ENCODE data around the gene ANKRD11. TPM values are rescaled to one million over a fixed set of nuclear protein-coding genes. Genes with fewer than 3 reads are reported as not detected.
"Not testable (repeated sequence)": the region's sequence is repeated elsewhere in the genome, so short reads cannot be mapped to it uniquely, and the experiment has no call there.

Gene ANKRD11
- total RNA-seq, 2 experiments from 2014 or later = 199 to 208 TPM

DNA sequence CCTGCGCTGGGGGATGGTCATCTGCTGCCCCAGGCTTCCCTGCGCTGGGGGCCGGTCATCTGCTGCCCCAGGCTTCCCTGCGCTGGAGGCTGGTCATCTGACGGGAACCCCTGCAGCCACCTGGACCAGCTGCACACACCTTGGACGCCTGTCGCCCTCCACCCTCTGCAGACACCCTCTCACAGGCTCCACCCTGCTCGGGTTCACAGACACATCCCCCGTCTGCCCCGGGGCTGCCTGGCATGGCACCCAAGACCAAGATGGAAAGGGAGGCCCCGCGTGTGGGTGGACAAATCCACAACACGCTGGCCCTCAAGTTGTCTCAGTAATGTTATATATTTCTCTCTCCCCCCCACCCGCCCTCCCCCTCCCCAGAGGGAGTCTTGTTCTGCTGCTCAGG lies 89.6 kb downstream of the ANKRD11 start:
- CTCF ChIA-PET = no interaction called here
- H3K4me3 Mint-ChIP-seq = no peak overlapping the region
- POLR2A ChIA-PET = no interaction called here
- peaks cover 42% of the 10 kb centered on the region for H3K4me1 Mint-ChIP-seq
- H3K27me3 Mint-ChIP-seq = no peaks in the 10 kb centered on the region
- H3K27ac Mint-ChIP-seq = no peak overlapping the region
- peaks cover 20% of the 10 kb centered on the region for H3K36me3 Mint-ChIP-seq (ENCODE audit: low read depth)
- no peaks in the 10 kb centered on the region for H3K9me3 Mint-ChIP-seq
- DNase-seq = no peak

DNA sequence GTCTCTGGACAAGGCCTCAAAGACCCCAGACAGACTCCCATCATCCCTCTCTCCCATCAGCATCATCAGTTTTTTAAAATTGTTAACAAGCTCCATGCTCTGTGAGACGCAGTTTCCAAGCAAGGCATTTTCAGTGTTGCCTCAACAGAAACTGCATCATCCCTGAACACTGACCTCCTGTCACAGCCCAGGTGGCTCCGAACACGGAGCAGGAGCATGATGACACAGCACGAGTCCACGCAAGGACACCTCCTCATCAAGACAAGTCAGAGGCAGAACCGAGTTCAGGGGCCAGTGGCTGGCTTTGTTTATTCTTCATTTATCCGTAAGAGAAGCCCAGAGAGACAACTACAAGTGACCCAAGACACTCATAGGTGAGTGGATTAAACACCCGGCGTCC lies 91.4 kb downstream of the ANKRD11 start:
- ChIA-PET CTCF (no interaction called here), POLR2A (interaction anchor here (0.6 to 1.3 kb wide), 2 partner anchors 86 to 109 kb away, joined by 3 read pairs; partner anchors contain the start of gene SPG7)
- Mint-ChIP-seq H3K4me3 (no peak overlapping the region), H3K9me3 (no peaks in the 10 kb centered on the region), H3K27me3 (no peaks in the 10 kb centered on the region), H3K27ac (no peak overlapping the region), H3K4me1 (peaks cover 34% of the 10 kb centered on the region), H3K36me3 (ENCODE audit: low read depth) (peaks cover 28% of the 10 kb centered on the region)
- no peak for DNase-seq

DNA sequence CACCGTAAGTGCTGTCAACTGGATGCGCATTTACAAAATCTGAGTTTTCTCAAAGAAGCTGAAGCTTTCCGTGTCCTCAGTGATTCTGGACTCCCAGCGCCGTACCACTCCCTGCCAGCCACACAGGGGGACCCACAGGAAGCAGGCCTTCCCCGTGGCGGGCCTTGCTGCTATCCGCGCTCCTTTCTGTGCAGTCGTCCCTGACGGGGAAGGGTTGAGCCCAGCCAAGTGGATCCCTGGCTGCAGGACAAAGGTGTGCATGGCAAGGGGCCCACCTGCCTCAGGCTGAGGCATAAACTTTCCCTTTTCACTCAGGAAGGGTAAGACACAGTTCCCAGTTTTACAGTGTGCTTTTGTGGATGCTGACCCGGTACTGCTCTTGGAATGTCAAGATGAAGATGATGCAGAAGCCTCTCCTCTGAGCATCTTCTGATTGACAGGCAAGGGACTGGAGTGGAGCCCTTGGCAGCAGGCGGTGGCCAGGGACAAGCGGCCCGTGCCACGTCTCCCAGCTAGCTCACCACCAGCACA lies 93.0 kb downstream of the ANKRD11 start:
- H3K9me3 Mint-ChIP-seq = no peaks in the 10 kb centered on the region
- CTCF ChIA-PET = interaction anchor here (0.5 kb wide), 1 partner anchor 13 kb away, joined by 3 read pairs; no protein-coding TSS in a partner anchor
- POLR2A ChIA-PET = no interaction called here
- peaks cover 27% of the 10 kb centered on the region for H3K36me3 Mint-ChIP-seq (ENCODE audit: low read depth)
- no peak for DNase-seq
- peaks cover 26% of the 10 kb centered on the region for H3K4me1 Mint-ChIP-seq
- H3K4me3 Mint-ChIP-seq = no peak overlapping the region
- H3K27ac Mint-ChIP-seq = no peak overlapping the region
- no peaks in the 10 kb centered on the region for H3K27me3 Mint-ChIP-seq

DNA sequence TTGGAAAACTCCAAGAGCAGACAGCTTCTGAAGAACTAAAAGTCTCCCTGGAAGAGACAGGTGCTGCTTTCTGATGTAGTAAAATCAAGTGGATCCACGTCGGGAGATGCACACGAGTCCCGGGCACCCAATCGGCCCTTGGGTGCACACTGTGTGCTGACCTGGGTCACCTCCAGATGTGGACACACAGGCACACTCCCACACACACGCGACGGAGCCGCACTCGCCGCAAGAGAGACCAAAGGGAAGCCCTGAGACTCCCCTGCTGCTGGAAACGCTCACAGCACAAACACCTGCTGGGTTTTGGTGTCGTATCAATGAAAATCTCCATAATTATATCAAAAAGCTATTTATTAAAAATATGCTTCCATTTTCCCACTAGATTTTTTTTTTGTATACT lies 94.2 kb downstream of the ANKRD11 start:
- CTCF ChIA-PET = interaction anchor here (1.1 kb wide), 1 partner anchor 11 kb away, joined by 7 read pairs; no protein-coding TSS in a partner anchor
- Mint-ChIP-seq H3K27me3 (no peaks in the 10 kb centered on the region), H3K4me3 (no peak overlapping the region), H3K36me3 (ENCODE audit: low read depth) (peaks cover 36% of the 10 kb centered on the region), H3K27ac (no peak overlapping the region), H3K9me3 (no peaks in the 10 kb centered on the region), H3K4me1 (peaks cover 26% of the 10 kb centered on the region)
- POLR2A ChIA-PET = interaction anchor here (0.7 kb wide), 1 partner anchor 303 kb away, joined by 3 read pairs; no protein-coding TSS in a partner anchor
- no peak for DNase-seq

DNA sequence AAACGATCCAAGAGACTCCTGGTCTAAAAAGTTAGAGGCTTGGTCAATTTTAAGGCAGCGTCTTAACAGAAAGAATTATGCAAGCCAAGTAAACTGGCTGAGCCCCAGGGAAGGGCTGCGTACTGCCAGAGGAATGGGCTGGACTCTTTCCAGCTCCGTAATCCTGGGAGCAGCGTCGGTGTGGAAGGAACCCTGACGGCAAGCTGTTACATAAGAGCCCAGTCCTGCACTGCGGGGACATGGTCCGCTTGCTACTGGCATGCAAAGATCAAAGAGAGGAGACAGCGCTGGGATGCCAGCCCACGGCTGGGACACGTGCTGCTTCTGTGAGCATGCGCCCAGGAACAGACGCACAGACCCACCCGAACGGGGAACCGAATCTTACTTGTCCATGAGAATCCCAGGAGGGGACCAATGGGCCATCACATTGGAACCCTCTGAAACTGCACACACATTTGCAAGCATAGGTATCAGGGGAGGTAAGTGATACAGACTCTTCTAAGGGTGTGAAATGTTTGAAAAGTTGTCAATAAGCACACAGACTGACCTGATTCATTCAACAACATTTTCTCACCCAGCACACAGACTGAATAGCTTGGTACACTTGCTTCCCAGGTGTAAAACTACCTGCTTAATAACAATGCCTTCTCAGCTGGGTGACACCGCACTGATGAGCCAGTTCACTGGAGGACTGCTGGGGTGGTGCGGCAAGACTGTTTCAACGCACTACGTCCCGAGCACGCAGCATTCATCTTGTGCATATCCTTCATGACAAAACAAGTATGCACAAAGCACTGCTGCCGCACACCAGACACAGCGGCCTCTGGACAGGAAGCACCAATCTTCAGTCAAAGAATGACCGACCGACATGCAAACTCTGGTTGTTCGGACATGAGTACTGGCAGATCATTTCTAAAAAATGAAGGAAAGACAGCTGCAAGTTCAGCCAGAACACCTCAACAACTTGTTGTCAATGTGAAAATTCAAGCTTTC lies 94.9 kb downstream of the ANKRD11 start:
- DNase-seq = no peak
- H3K4me3 Mint-ChIP-seq = no peak overlapping the region
- no peak overlapping the region for H3K27ac Mint-ChIP-seq
- no peaks in the 10 kb centered on the region for H3K27me3 Mint-ChIP-seq
- H3K36me3 Mint-ChIP-seq (ENCODE audit: low read depth) = peaks cover 36% of the 10 kb centered on the region
- POLR2A ChIA-PET = no interaction called here
- no peaks in the 10 kb centered on the region for H3K9me3 Mint-ChIP-seq
- CTCF ChIA-PET = interaction anchor here (1.1 kb wide), 1 partner anchor 12 kb away, joined by 7 read pairs; no protein-coding TSS in a partner anchor
- peaks cover 24% of the 10 kb centered on the region for H3K4me1 Mint-ChIP-seq

DNA sequence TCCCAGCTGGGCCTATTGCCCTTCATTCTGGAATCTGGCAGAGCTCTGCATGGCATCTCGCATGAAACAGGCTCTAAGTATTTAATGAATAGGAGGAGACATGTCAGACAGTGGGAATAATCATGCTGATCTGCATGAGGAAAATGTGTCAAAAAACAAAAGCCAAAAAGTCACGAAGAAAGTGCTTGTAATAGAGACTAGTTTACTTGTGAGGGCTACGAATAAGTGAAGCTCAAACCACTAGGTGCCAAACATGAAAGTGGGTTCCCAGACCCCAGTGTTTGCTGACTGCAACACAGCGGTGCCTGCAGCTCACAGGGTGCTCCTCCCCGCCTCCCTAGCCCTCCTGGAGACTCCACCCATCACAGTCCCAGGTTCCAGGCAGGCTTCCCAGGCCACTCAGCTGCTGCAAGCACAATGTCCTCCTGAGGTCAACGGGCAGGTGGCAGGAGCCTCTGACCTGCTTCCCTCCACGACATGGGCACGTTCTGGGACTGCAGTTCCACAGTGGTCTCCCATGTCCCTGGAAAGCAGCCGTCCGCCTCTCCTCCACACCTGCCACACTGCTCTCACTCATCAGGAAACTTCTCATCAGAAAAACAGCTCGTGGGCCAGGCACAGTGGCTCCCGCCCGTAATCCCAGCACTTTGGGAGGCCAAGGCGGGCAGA lies 96.5 kb downstream of the ANKRD11 start:
- ChIA-PET POLR2A (no interaction called here), CTCF (no interaction called here)
- DNase-seq = no peak
- peaks cover 41% of the 10 kb centered on the region for H3K36me3 Mint-ChIP-seq (ENCODE audit: low read depth)
- no peak overlapping the region for H3K4me3 Mint-ChIP-seq
- peaks cover 4% of the 10 kb centered on the region for H3K9me3 Mint-ChIP-seq
- H3K27ac Mint-ChIP-seq = no peak overlapping the region
- no peaks in the 10 kb centered on the region for H3K27me3 Mint-ChIP-seq
- peaks cover 28% of the 10 kb centered on the region for H3K4me1 Mint-ChIP-seq

DNA sequence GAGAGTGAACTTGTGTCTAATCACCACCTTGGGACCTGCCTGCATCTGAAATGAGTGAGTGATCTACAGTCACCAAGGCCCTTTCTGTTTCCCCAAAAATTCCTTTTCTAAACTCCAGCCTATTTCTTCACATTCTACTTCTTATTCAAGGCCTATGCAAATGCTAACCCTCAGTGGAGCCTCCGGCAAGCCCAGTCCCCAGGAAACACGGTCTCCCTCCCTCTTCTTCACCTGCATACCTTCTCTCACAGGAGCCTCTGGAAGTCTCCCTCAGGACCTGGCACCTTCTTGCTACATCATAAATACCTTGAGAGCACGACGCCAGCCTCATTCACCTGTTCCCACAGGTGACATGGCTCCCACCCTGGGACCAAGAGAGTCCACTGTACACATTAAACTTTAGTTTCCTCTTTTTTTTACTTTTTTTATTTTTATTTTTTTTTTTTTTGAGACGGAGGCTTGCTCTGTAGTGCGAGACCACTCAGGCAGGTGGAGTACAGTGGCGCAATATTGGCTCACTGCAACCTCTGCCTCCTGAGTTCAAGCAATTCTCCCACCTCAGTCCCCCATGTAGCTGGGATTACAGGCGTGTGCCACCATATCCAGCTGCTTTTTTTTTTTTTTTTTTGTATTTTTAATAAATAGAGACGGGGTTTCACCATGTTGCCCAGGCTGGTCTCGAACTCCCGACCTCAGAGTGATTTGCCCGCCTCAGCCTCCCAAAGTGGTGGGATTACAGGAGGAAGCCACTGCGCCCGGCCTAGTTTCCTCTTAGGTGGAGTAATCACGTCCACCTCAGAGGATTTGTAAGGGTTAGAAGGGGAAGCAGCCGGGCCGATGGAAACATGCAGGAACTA lies 97.3 kb downstream of the ANKRD11 start:
- H3K4me1 Mint-ChIP-seq = peaks cover 30% of the 10 kb centered on the region
- H3K36me3 Mint-ChIP-seq (ENCODE audit: low read depth) = peaks cover 40% of the 10 kb centered on the region
- DNase-seq = no peak
- no peaks in the 10 kb centered on the region for H3K27me3 Mint-ChIP-seq
- H3K4me3 Mint-ChIP-seq = no peak overlapping the region
- peaks cover 4% of the 10 kb centered on the region for H3K9me3 Mint-ChIP-seq
- ChIA-PET POLR2A (no interaction called here), CTCF (no interaction called here)
- peak overlapping the region; percentile 7 for H3K27ac Mint-ChIP-seq

DNA sequence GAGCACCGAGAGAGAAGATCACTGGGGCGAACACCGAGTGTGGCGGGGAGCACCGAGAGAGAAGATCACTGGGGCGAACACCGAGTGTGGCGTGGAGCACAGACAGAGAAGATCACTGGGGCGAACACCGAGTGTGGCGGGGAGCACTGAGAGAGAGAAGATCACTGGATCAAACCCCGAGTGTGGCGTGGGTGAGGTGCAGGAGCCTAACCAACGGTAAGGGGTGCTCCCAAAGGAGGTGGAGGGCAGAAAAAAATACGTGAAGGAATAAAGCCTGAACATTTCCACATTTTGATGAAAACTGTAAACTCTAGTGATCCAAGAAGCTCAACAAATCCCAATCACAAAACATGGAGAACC lies 100.2 kb downstream of the ANKRD11 start:
- peaks cover 53% of the 10 kb centered on the region for H3K4me1 Mint-ChIP-seq
- H3K36me3 Mint-ChIP-seq (ENCODE audit: low read depth) = peaks cover 44% of the 10 kb centered on the region
- H3K9me3 Mint-ChIP-seq, H3K4me3 Mint-ChIP-seq, H3K27ac Mint-ChIP-seq, DNase-seq, CTCF ChIA-PET, H3K27me3 Mint-ChIP-seq, POLR2A ChIA-PET: not testable (repeated sequence)

DNA sequence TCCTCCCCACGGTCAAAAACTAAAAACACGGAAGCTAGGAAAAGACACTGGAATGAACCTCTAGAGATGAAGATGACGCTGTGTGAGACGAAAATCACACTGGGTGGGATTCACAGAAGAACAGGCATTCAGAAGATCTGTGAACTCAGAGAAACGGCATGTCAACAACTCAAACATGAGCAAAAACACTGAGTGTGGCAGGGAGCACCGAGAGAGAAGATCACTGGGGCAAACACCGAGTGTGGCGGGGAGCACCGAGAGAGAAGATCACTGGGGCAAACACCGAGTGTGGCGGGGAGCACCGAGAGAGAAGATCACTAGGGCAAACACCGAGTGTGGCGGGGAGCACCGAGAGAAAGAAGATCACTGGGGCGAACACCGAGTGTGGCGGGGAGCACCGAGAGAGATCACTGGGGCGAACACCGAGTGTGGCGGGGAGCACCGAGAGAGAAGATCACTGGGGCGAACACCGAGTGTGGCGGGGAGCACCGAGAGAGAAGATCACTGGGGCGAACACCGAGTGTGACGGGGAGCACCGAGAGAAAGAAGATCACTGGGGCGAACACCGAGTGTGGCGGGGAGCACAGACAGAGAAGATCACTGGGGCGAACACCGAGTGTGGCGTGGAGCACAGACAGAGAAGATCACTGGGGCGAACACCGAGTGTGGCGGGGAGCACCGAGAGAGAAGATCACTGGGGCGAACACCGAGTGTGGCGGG lies 100.7 kb downstream of the ANKRD11 start:
- H3K27me3 Mint-ChIP-seq, POLR2A ChIA-PET, CTCF ChIA-PET, DNase-seq, H3K4me3 Mint-ChIP-seq, H3K27ac Mint-ChIP-seq, H3K9me3 Mint-ChIP-seq: not testable (repeated sequence)
- Mint-ChIP-seq H3K4me1 (peaks cover 50% of the 10 kb centered on the region), H3K36me3 (ENCODE audit: low read depth) (peaks cover 38% of the 10 kb centered on the region)

DNA sequence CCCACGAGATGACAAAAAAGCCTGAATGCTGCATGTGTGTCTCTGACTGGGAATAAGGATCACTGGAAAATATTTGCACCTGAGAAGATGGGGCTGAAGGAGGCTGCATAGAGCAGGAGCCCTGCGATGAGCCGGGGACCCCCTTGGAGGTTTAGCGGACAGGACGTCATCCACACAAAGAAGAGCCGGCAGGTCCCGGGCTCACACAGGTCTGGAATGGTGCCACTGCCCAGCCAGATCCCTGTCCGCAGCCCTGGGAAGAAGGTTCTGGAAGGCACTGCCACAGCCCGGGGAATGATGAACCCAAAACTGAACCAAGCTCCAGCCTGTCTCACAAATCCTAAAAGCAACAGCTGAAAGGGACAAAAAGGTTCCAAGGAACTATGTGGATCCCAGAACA lies 101.8 kb downstream of the ANKRD11 start:
- POLR2A ChIA-PET = interaction anchor here (0.6 kb wide), 1 partner anchor 58 kb away, joined by 3 read pairs; no protein-coding TSS in a partner anchor
- no peaks in the 10 kb centered on the region for H3K27me3 Mint-ChIP-seq
- H3K4me3 Mint-ChIP-seq = no peak overlapping the region
- no peak overlapping the region for H3K27ac Mint-ChIP-seq
- H3K9me3 Mint-ChIP-seq = peaks cover 4% of the 10 kb centered on the region
- no peak for DNase-seq
- CTCF ChIA-PET = no interaction called here
- H3K36me3 Mint-ChIP-seq (ENCODE audit: low read depth) = peaks cover 42% of the 10 kb centered on the region
- H3K4me1 Mint-ChIP-seq = peaks cover 60% of the 10 kb centered on the region

DNA sequence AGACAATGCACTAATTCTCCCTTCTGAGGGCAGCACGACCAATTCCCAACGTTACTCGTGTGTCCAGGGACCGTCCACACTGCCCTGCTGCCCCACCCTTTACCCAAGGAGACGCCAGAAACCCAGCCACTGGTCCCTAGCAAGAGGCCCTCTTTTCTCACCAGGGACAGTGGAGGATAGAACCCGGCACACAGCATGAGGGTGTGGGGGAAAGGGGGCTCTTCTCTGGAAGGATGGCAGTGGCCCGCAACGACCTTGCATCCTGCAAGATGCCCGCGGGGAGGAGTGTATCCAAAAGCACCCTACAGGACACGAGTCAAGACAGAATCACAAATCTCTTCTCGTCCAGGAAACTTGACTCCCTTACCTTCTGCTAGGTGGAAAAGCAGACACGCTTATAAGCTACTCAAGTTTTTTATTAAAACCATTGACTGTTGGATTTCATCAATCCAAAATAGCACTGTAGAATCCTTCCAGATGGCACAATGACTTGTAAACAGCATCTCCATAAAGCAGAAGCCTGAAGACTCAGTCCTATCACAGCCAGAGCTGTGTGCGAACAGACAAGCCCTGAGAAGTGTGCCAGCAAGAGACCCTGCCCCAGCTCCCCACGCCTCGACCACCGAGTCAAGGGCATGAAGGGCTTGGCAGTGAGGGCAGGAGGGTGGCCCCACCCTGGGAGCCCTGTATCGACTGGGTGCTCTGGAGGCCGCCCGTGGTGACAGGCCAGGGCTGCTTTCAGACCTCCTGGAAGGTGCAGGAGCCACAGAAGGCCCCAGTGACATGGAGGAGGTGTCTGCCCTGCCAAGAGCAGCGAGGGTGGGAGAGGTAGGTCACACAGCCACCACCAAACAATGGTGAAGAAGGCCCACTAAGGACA lies 103.8 kb downstream of the ANKRD11 start:
- H3K27ac Mint-ChIP-seq = peak overlapping the region; percentile 63

More for the DNA sequence above, 103.8 kb downstream of the ANKRD11 start:
- CTCF ChIA-PET = no interaction called here
- Mint-ChIP-seq H3K9me3 (peaks cover 4% of the 10 kb centered on the region), H3K27me3 (no peaks in the 10 kb centered on the region), H3K4me1 (peaks cover 69% of the 10 kb centered on the region), H3K4me3 (peak overlapping the region; percentile 10), H3K36me3 (ENCODE audit: low read depth) (peaks cover 31% of the 10 kb centered on the region)
- POLR2A ChIA-PET = no interaction called here
- DNase-seq = no peak

Measured in activated CD4-positive, alpha-beta memory T cell treated with anti-CD3 and anti-CD28 coated beads, Interleukin-2, amount 10 ng/mL, durations not matched to agents 7 days and 5 days (primary cell).